DOHH2 (cell line): ENCODE data around the gene ARL15.

Experiments
- H3F3A ChIP-seq: fragments of 200-600 bp; sonication (generic), shearing (Covaris generic); 2 replicates; pipeline ENCODE4 v1.6.0; 2016; ENCODE audit warnings: antibody characterized with exemption, mild to moderate bottlenecking; ENCODE audit not compliant: control insufficient read depth, insufficient read depth
- H3K27ac ChIP-seq: fragments of 200-600 bp; sonication (generic); 2 replicates; pipeline ENCODE4 v1.5.1; 2014; ENCODE audit warnings: low read depth, mild to moderate bottlenecking, low read length, moderate library complexity
- H3K27me3 ChIP-seq: fragments of 200-600 bp; sonication (generic); 2 replicates; pipeline ENCODE4 v1.6.1; 2014; ENCODE audit warnings: mild to moderate bottlenecking, low read length, mixed read lengths; ENCODE audit not compliant: control insufficient read depth
- H3K36me3 ChIP-seq: fragments of 200-600 bp; sonication (generic); 2 replicates; pipeline ENCODE4 v1.6.1; 2014; ENCODE audit warnings: mild to moderate bottlenecking, low read length, moderate library complexity, mixed read lengths; ENCODE audit not compliant: control insufficient read depth
- H3K4me1 ChIP-seq: fragments of 200-600 bp; sonication (generic); 2 replicates; pipeline ENCODE4 v1.6.1; 2014; ENCODE audit warnings: mild to moderate bottlenecking, low read length, mixed read lengths; ENCODE audit not compliant: control insufficient read depth
- H3K4me2 ChIP-seq: fragments of 200-600 bp; sonication (generic); 2 replicates; pipeline ENCODE4 v1.6.0; 2014; ENCODE audit warnings: mild to moderate bottlenecking, low read length, moderate library complexity
- H3K4me3 ChIP-seq: fragments of 200-600 bp; sonication (generic); 2 replicates; pipeline ENCODE4 v1.5.1; 2014; ENCODE audit warnings: mild to moderate bottlenecking, low read length, mixed read lengths
- H3K79me2 ChIP-seq: fragments of 200-600 bp; sonication (generic); 2 replicates; pipeline ENCODE4 v1.6.1; 2014; ENCODE audit warnings: mild to moderate bottlenecking, low read length, mixed read lengths; ENCODE audit not compliant: control insufficient read depth
- H3K9me2 ChIP-seq: fragments of 200-600 bp; sonication (generic); replicated peaks from 2 replicates; pipeline ENCODE4 v1.6.1; 2014; ENCODE audit warnings: mild to moderate bottlenecking, low read length, mixed read lengths; ENCODE audit not compliant: control insufficient read depth
- H3K9me3 ChIP-seq: fragments of 200-600 bp; sonication (generic); 2 replicates; pipeline ENCODE4 v1.6.1; 2014; ENCODE audit warnings: antibody characterized with exemption, low read length, mixed read lengths; ENCODE audit not compliant: control insufficient read depth, insufficient read depth
- H4K20me1 ChIP-seq: fragments of 200-600 bp; sonication (generic); 2 replicates; pipeline ENCODE4 v1.6.0; 2014; ENCODE audit warnings: low read depth, mild to moderate bottlenecking, antibody characterized with exemption, low read length, moderate library complexity; ENCODE audit not compliant: control insufficient read depth, insufficient read depth
- EZH2phosphoT487 ChIP-seq: fragments of 200-600 bp; sonication (generic); IDR thresholded peaks from 2 replicates; pipeline ENCODE4 v1.6.1; 2017; ENCODE audit warnings: borderline replicate concordance, mild to moderate bottlenecking, antibody characterized with exemption, low read length, moderate library complexity, mixed read lengths
- TF ChIP-seq, protein P1 (sequence below): fragments of 200-600 bp; sonication (generic); IDR thresholded peaks from one replicate; pipeline ENCODE4 v1.5.1; 2014; ENCODE audit warnings: antibody characterized with exemption, mild to moderate bottlenecking, low read depth, low read length; ENCODE audit not compliant: poor library complexity, severe bottlenecking

ARL15 gene

DNA sequence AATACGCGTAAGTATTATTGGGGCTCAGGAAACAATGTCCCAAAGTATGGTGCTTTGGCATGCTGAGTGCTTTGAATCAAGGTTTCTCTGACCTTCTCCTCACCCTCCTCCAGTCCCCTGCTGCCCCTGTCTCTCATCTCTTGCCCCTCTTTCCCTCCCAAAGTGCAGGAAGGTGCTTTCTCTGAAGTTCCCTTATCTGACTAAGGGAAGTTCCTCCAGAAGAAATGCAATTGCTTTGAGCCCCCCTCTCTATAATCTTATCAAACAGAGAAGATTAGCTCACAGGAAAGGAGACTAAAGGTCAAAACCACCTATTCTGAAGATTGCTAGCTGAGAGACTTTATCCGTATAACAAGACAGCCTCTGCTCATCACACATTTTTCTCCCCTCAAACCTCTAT is 288.1 kb downstream of the ARL15 start:
- Histone ChIP-seq H3K27ac (no peak overlapping the region), H3K9me3 (no peaks in the 10 kb centered on the region), H3K27me3 (no peaks in the 10 kb centered on the region), H3K4me3 (no peak overlapping the region), H3K79me2 (no peaks in the 10 kb centered on the region), H3K9me2 (no peaks in the 10 kb centered on the region), H3K4me1 (no peaks in the 10 kb centered on the region), H3K36me3 (no peaks in the 10 kb centered on the region), H3K4me2 (no peak overlapping the region), H3F3A (no peaks in the 10 kb centered on the region), H4K20me1 (no peaks in the 10 kb centered on the region)
- TF ChIP-seq EZH2phosphoT487: no peak
- TF ChIP-seq, protein P1, sequence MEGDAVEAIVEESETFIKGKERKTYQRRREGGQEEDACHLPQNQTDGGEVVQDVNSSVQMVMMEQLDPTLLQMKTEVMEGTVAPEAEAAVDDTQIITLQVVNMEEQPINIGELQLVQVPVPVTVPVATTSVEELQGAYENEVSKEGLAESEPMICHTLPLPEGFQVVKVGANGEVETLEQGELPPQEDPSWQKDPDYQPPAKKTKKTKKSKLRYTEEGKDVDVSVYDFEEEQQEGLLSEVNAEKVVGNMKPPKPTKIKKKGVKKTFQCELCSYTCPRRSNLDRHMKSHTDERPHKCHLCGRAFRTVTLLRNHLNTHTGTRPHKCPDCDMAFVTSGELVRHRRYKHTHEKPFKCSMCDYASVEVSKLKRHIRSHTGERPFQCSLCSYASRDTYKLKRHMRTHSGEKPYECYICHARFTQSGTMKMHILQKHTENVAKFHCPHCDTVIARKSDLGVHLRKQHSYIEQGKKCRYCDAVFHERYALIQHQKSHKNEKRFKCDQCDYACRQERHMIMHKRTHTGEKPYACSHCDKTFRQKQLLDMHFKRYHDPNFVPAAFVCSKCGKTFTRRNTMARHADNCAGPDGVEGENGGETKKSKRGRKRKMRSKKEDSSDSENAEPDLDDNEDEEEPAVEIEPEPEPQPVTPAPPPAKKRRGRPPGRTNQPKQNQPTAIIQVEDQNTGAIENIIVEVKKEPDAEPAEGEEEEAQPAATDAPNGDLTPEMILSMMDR: no peak

DNA sequence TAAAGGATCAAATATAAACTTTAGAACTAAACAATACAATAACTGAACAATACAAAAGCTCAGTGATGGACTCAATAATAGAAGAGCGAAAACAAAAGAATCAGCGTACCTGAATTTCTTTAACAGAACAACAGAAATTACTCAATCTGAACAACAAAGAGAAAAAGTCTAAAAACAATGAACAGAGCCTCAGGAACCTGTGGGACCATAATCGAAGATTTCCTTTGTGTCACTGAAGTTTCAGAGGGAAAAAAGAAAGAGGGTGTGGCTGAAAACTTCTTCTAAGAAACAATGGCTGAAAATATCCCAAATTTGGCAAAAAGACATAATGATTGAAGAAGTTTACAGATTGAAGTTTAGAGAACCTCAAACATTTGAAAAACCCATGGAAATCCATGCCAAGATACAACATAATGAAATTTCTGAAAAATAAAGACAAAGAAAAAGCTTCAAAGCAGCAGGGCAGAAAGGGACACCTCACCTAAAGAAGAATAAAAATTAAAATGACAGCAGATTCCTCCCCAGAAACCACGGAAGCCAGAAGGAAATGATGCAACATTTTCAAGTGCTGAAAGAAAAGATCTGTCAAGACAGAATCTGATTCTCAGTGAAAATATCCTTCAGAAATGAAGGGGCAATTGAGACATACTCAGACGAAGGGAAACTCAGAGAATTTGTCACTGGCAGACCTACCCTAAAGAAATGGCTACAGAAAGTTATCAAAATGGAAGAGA is 288.8 kb downstream of the ARL15 start:
- H3K9me2 ChIP-seq: no peaks in the 10 kb centered on the region
- H3K4me1 ChIP-seq: no peaks in the 10 kb centered on the region
- no peaks in the 10 kb centered on the region for H3K36me3 ChIP-seq
- H3K4me3 ChIP-seq: no peak overlapping the region
- no peaks in the 10 kb centered on the region for H3K79me2 ChIP-seq
- TF ChIP-seq, protein P1: no peak
- TF ChIP-seq EZH2phosphoT487: no peak
- no peaks in the 10 kb centered on the region for H3K27me3 ChIP-seq
- no peak overlapping the region for H3K4me2 ChIP-seq
- H3K27ac ChIP-seq: no peak overlapping the region
- no peaks in the 10 kb centered on the region for H4K20me1 ChIP-seq
- no peaks in the 10 kb centered on the region for H3K9me3 ChIP-seq
- no peaks in the 10 kb centered on the region for H3F3A ChIP-seq

DNA sequence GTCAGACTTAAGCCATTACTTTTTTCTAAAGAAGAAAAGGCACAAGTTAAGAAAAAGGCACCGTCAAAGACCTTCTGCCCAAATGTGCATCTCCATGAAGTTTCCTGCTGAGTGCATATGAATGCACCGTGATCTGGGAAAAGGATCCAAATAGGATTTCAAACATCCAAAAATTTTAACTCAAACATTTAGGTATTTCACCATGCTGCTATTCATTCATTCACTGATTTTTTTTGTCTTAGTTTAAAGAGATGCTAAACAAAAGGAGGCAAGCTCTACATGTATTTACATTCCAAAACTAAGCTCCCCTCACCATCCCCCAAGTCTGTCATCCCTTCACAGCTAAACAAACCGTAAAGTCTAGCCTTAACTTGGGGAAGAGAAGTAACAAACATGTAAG is 291.9 kb downstream of the ARL15 start:
- Histone ChIP-seq H3K27ac (no peak overlapping the region), H3F3A (no peaks in the 10 kb centered on the region), H4K20me1 (no peaks in the 10 kb centered on the region), H3K4me2 (no peak overlapping the region), H3K9me3 (no peaks in the 10 kb centered on the region), H3K9me2 (no peaks in the 10 kb centered on the region), H3K4me3 (no peak overlapping the region), H3K27me3 (no peaks in the 10 kb centered on the region), H3K36me3 (no peaks in the 10 kb centered on the region), H3K79me2 (no peaks in the 10 kb centered on the region), H3K4me1 (no peaks in the 10 kb centered on the region)
- TF ChIP-seq, protein P1: no peak
- TF ChIP-seq EZH2phosphoT487: no peak
